COLO829 (cell line): ENCODE data around the gene ACADM.
"Not testable (repeated sequence)": the region's sequence is repeated elsewhere in the genome, so short reads cannot be mapped to it uniquely, and the experiment has no call there.

ENCODE experiments used
- DNase-seq: peaks from one replicate; pipeline ENCODE4 v3.0.0; 2012; ENCODE audit warnings: low spot score

The ACADM gene

DNA sequence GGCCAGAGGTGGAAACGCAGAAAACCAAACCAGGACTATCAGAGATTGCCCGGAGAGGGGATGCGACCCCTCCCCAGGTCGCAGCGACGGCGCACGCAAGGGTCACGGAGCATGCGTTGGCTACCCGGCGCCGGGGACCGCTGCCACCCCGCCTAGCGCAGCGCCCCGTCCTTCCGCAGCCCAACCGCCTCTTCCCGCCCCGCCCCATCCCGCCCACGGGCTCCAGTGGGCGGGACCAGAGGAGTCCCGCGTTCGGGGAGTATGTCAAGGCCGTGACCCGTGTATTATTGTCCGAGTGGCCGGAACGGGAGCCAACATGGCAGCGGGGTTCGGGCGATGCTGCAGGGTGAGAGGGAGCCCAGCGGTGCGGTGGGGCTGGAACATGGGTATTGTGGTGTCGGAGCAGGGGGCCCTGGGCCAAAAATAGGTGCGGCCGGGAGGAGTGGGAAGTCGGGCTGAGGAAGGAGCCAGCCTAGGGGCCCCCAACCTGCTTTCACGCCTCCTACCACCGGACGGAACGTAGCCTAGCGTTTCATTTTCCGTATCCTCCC, at the start of gene ACADM:
Gene ACADM, plus strand, starts transcription at position 238 of the 551 bp plus-strand sequence. Its CDS starts 79 bp downstream, at position 317.
- DNase-seq, result peak; percentile 51

DNA sequence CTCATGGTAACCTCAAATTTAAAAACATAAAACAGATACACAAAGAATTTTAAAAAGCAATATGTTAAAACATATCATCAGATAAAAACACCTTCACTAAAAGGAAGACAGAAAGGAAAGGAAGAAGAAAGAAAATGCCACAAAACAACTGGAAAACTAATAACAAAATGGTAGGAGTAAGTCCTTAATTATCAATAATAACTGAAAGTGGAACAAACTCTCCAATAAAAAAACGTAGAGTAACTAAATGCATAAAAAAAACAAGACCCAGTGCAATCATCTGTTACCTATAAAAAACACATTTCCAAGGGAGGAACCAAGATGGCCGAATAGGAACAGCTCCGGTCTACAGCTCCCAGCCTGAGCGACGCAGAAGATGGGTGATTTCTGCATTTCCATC, 47.1 kb upstream of the ACADM start:
- DNase-seq, result no peak

DNA sequence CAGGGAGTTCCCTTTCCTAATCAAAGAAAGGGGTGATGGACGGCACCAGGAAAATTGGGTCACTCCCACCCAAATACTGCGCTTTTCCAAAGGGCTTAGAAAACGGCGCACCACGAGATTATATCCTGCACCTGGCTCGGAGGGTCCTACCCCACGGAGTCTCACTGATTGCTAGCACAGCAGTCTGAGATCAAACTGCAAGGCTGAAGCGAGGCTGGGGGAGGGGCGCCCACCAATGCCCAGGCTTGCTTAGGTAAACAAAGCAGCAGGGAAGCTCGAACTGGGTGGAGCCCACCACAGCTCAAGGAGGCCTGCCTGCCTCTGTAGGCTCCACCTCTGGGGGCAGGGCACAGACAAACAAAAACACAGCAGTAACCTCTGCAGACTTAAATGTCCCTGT, 46.5 kb upstream of the ACADM start:
- DNase-seq, result not testable (repeated sequence)

DNA sequence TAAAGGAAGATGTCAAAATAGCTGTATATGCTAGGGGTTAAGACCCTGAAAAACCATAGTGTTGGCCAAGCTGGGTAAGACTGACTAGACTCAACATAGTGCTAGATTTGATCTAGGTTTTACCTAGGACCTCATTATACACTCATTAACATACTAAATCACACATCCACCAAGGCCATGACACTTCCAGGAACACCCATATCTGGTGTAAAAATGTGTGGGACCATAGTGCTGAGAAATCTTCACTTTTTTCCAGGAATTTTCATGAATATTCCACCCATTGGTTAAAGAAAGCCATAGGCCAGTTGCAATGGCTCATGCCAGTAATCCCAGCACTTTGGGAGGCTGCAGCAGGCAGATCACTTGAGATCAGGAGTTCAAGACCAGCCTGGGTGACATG, 34.0 kb upstream of the ACADM start:
- no peak for DNase-seq

DNA sequence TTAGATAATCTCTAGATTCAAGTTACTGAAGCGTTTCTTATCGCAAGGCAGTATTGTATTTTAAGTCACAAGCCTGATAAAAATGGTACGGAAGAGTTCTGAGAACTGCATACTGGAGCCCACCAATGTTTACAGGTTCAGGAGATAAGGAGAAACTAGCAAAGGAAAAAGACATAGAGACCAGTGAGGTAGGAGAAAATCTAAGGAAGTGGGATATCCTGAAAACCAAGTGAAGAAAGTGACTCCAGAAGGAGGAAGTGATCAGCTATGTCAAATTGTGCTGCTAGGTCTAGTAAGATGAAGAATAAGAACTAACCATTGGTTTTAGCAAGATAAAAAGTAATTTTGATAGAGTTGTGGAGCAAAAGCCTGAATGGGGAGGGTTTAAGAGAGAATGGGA, 31.0 kb upstream of the ACADM start:
- DNase-seq, result no peak

DNA sequence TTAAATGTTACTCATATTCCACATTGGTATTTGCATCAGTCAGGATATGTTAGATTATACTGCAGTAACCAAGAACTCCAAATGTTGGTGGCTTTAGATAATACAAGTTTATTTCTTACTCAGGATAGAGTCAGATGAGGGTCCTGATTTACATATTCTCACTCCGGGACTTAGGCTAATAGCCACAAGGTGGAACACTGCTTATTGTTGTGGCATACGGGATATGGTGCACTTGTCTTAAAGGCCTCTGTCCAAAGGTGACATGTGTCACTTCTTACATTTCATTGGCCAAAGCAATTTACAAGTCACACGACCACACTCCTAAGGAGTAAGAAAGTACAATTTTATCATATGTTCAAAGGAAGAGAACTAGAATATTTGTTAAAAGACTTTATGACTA, 28.5 kb upstream of the ACADM start:
- no peak for DNase-seq

DNA sequence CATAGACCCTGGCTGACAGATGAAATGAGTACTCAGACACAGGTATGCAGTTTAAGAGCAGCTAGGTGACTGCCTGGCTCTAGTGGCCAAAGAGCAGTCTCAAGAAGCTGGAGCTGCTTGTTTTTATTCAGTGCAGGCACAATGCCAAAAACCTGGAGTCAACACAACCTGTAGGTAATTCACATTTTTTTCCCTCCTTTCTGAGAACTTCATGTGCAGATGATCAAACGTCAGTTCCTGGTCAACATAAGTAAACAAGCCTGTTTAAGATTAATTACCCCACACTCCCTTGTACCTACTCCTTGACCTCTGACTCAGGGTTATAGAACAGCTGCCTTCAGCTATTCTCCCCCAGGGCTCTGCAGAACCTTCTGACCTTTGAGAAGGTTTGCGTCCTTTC, 17.3 kb upstream of the ACADM start:
- DNase-seq, result no peak

DNA sequence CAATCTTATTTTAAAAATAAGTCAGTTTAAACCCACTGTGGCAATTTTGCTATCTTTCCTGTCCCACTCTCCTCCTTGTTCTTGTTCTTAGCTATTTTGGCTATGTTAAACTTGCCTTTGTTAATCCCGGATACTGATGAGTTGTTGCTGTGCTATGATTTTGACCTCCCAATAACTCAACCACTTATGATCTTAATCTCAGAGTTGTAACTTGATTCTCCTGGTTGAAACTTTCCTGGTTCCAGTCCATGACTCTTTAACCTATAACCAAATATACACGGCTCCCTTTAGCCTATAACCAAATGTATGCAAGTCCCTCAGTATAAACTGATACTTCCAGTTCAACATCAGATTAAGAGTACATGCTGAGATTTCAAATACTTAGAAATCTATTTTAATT, 15.6 kb upstream of the ACADM start:
- DNase-seq, result no peak

DNA sequence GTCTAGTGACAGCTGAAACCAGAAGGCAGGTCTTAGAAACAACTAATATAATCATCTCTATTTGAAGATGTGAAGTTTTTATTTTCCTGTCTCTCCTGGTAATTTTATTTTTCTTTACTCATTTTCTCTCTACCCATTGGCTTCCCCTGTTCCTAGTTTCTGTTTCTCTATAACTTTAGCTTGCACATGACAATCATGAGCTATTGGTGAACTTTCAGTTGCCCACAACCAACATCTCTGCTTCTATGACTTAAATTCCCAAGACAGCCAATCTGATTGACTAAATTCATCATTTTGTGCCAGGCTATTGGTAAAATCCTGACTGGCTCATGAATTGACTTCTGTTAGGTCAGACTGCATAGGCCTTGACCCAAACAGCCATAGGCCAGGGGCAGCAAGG, 13.7 kb upstream of the ACADM start:
- no peak for DNase-seq

DNA sequence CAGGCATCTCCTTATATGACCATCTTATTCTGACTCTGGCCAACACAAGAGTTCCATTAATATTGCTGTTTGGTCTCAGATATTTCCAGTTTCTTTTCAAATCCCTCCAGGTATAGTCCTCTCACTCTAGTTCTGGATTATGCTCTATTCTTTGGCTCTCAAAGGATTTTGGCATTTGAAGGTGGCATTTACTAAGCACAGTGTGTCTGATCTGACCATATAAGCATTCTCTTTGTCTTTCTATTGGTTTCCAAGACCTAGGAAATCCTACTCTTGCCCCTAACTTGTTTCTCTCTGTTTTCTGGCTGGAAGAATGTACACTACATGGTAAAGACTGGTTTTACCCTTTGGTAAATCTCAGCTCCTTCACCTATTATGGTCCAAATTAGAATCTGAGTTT, 12.7 kb upstream of the ACADM start:
- no peak for DNase-seq

DNA sequence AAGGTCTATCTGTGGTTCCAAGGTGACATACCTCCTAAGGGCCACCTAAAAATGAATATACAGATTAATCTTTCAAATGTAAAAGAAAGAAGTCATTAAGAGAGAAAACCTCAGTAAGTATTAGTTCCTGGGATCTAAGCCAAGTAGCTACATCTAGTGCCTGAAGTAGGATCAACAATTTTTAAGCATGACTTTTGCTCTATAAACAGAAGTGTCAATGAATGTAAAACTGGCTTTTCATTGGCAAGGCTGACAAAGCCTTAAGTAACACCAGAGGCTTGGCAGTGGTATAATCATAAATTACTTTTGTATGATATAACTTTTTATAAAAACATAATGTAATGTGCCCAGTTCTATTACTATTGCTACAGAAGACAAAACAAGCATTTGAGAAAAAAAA, 12.2 kb upstream of the ACADM start:
- no peak for DNase-seq

DNA sequence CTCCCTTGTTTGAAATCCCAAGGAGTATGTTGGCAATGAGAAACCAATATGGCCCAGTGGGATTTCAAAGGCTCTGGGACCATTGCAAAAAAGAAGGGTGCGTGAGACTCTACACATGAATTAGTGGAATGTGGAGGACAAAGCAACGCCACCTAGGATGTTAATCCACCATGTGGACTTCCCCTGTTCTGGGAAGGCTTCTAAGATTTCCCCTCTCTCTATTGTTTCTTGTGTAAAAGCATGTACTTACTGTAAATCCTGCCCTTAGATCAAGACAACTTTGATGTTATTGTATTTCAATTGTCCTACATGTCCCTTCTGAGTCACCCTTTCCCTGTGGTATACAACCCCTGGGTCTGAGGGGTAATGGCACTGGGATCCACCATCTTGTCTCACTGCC, 4.7 kb upstream of the ACADM start:
- DNase-seq, result no peak

DNA sequence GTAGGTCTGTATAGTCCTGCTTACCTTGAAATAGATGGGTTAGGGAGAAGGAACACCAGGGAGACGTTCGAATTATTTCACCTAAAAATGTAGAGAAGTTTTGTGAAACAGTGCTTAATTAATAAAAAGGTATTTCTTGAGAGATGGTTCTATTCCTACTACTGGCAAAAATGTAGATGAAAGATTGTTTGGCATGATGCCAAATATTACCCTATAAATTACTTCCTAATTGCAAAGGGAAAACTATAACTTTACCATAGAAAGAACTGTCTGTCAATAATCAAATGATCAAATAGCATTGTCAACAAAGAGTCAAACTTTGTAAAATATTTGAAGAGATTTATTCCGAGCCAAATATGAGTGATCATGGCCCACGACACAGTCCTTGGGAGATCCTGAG, 4.2 kb upstream of the ACADM start:
- DNase-seq, result no peak

DNA sequence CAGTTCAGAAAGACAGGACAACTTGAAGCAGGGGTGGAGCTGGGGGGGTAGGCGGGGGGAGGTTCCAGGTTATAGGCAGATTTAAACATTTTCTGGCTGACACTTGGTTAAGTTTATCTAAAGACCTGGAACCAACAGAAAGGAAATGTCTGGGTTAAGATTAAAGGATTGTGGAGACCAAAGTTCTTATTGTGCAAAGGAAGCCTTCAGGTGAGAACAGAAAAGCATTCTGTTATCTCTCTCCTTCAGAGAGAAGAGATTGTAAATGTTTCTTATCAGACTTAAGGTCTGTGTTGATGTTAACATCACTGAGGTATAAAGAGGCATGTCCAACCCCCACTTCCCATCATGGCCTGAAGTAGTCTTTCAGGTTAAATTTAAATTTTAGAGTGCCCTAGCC, 3.7 kb upstream of the ACADM start:
- DNase-seq, result no peak

DNA sequence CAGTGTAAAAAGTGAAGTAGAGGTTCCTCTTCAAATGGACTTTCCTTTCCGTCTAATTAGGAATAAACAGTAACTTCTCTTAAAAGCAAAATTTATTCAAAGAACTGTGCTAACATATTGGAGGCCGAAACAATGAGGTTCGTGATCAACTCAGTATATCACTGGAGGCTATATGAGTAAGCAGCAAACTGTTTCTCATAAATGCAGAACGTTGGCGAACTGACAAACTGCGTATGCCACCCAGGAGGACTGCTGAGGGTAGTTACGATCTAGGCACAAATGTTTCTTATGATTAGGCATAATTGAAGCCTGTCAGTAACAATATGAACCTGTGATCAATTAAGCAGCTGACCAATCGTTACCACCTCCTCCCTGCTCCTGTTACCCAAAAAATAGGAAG, 2.3 kb upstream of the ACADM start:
- peak; percentile 20 for DNase-seq

DNA sequence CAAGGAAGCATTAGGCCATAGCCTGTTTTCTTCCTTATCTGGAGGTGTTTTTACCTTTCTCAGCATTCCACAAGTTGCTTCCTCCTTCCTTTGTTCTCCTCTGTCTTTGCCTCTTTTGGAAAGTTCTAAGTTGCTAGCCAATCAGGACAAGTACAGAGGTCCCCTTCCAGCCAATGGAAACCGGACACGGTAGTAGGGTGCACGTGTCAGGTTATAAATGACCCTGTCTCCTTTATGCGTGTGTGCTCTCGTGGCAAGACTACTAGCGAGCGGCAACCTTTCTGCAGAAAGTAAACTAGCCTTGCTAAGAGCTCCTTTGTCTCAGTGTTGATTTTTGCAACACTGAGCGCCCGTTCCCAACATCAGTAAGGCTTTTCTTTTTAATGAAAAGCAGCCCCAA, 1.5 kb upstream of the ACADM start:
- no peak for DNase-seq

DNA sequence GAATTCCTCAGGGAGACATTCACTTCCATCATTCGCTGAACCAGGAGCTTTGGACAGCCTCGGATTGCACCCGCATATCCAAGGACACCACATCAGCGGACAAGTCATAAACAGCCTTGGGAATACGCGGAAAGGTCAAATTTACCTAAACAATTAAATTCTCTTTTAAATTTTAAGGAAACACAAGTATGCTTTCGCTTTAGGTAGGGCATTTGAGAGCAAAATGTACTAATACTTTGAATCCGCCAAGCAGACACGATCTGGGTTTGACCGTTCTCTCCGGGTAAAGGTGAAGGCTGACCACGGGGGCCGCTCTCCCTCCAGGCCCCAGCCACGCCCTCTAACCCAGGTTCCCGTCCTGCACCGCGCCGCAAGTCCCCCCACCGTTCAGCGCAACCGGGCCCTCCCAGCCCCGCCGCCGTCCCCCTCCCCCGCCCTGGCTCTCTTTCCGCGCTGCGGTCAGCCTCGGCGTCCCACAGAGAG, 479 bp upstream of the ACADM start:
- peak; percentile 35 for DNase-seq

DNA sequence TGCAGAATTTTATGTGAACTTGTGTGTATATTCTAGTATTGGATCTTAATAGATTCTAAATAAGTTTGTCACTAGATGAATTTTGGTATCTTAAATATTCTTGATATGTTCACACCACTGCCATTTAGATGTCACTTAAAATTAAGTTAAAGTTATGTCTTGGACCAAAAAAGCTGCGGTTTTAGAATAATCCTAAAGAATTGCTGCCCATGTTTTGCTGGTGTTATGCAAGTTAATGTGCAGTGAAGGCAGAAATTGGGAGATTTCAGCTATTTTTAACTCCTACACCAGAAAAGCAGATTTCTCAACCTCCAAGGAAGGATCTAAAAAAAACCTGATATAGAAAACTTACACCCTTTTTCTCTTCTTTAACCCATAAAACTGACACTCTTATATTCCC, 757 bp downstream of the ACADM start:
- no peak for DNase-seq

DNA sequence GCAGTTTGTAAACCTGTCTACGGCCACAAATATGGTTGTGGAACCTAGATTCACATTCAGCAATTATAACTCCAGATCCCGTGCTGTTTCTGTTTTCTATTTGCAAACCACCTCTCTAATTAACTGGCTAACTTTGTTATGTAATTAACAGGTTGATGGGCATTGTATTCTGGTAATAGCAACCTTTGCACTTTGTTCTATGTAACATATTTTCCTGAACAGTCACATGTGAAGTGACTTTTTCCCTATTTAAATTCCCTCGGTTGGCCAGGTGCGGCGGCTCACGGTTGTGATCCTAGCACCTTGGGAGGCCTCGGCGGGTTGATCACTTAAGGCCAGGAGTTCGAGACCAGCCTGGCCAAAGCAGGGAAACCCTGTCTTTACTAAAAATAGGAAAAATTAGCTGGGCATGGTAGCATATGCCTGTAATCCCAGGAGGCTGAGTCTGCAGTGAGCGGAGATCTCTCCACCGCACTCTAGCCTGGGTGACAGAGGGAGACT, 1.4 kb downstream of the ACADM start:
- no peak for DNase-seq

DNA sequence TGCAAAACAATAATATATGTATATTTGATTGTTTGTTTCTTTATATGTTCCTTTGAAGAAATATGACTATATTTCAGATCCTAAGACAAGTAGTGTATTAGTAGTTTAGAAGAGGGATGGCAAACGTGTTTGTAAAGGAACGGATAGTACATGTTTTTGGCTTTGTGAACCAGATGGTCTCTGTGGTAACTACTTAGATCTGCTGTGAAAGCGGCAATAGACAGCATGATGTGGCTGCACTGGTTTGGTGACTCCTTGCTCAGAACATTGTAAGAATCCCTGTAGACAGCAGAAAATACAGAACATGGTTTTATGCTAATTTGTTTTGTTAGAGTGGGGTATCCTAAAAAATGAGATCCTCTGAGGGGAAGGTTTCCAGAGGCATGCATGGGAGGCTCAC, 3.1 kb downstream of the ACADM start:
- no peak for DNase-seq

DNA sequence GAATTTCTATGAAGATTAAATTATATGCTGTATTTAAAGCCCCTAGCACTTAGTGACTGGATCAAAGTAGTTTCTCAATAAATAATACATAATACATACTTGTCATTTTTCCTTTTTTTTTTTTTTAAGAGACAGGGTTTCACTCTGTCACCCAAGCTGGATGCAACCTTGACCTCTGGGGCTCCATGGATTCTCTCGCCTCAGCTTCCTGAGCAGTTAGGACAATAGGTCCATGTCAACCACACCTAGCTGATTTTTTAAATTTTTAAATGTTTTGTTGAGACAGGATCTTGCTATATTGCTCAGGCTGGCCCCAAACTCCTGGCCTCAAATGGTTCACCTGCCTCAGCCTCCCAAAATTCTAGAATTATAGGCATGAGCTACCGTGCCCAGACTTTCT, 5.9 kb downstream of the ACADM start:
- no peak for DNase-seq

DNA sequence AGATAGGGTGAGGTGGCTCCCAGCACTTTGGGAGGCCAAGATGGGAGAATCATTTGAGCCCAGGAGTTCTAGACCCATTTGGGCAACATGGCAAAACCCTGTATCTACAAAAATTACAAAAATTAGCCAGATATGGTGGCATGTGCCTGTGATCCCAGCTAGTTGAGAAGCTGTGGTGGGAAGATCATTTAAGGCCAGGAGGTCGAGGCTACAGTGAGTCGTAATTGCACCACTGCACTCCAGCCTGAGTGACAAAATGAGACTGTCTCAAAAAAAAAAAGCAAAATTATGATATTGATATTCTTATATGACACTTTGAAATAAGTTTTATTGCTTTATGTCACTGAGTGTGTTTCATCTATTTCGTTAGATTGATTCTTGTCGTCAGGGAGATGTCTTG, 7.4 kb downstream of the ACADM start:
- no peak for DNase-seq

DNA sequence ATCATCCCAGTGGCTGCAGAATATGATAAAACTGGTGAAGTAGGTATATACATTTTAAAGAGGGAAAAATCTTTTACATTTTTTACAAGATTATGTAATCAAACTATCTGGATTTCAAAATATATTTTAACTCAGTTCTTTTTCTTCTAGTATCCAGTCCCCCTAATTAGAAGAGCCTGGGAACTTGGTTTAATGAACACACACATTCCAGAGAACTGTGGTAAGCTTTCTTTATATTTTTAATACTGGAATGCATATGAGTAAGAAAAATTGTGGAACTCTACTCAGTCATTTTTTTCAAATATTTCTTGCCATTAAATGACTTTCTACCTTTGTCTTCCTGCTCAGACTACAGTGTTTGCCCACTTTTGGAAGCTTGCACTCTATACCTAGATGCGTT, 8.2 kb downstream of the ACADM start:
- DNase-seq, result no peak

DNA sequence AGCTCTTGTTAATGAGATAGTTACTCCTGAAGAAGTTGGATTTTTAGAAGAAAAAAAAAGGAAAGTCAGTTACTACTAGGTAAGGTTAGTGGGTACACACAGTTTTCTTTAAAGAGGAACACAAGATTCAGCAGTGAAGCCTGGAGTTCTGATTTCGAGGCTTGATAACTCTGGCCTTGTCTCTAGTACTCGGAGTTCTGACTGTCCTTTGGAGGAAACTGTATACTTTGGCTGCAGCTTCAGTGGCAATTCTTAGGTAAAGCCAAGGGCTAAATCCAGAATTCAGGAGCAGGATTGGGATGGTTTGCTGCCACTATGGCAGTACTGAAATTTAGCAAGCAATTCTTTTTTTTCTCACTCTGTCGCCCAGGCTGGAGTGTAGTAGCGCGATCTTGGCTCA, 9.2 kb downstream of the ACADM start:
- no peak for DNase-seq

DNA sequence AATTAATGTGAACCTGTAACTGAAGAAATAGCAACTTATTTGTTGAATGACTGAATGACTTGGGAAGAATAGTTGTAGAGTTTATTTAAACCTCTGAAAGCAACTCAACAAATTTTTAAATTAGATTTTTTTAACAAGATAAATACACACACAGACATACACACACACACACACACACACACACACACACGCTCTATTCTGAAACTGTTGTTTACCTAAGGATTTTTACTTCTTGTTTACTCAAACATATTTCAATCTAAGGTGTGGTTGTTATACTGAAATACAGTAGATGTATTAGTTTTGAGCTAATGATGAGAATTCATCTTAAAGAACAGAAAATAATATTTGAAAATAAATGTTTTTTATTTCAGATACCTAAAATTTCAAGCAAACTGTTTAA, 11.5 kb downstream of the ACADM start:
- no peak for DNase-seq
